Measurements from ENCODE around the gene IGHMBP2. TPM values are rescaled to one million over a fixed set of nuclear protein-coding genes. Genes with fewer than 3 reads are reported as not detected.

The IGHMBP2 gene
- total and polyA plus RNA-seq, 2 experiments from 2014 or later, result 14.3 to 27.7 TPM

- TF ChIP-seq, protein P1, sequence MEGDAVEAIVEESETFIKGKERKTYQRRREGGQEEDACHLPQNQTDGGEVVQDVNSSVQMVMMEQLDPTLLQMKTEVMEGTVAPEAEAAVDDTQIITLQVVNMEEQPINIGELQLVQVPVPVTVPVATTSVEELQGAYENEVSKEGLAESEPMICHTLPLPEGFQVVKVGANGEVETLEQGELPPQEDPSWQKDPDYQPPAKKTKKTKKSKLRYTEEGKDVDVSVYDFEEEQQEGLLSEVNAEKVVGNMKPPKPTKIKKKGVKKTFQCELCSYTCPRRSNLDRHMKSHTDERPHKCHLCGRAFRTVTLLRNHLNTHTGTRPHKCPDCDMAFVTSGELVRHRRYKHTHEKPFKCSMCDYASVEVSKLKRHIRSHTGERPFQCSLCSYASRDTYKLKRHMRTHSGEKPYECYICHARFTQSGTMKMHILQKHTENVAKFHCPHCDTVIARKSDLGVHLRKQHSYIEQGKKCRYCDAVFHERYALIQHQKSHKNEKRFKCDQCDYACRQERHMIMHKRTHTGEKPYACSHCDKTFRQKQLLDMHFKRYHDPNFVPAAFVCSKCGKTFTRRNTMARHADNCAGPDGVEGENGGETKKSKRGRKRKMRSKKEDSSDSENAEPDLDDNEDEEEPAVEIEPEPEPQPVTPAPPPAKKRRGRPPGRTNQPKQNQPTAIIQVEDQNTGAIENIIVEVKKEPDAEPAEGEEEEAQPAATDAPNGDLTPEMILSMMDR (conservative IDR thresholded peaks at IDR 0.05; ENCODE audit: low read depth in 2 of 2), result no peak
- TF ChIP-seq, protein P2, sequence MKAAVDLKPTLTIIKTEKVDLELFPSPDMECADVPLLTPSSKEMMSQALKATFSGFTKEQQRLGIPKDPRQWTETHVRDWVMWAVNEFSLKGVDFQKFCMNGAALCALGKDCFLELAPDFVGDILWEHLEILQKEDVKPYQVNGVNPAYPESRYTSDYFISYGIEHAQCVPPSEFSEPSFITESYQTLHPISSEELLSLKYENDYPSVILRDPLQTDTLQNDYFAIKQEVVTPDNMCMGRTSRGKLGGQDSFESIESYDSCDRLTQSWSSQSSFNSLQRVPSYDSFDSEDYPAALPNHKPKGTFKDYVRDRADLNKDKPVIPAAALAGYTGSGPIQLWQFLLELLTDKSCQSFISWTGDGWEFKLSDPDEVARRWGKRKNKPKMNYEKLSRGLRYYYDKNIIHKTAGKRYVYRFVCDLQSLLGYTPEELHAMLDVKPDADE (IDR thresholded peaks at IDR 0.05), result no peak
- TF ChIP-seq REST (IDR thresholded peaks at IDR 0.05; ENCODE audit: unreplicated experiment), result no peak
- no peak for TF ChIP-seq EZH2 (IDR thresholded peaks at IDR 0.05; ENCODE audit: low read depth, unreplicated experiment)
These were observed 22.8 kb upstream of the IGHMBP2 start (continued) for GRCh38 chr11:68880851-68881250.

- no peak overlapping the region for H3K4me3 Mint-ChIP-seq
- Histone ChIP-seq H4K20me1 (replicated peaks; ENCODE audit: insufficient read depth) (no peaks in the 10 kb centered on the region), H3K27me3 (ENCODE audit: insufficient read depth) (no peaks in the 10 kb centered on the region), H3K4me2 (no peak overlapping the region), H3K79me2 (replicated peaks; ENCODE audit: insufficient read depth) (no peaks in the 10 kb centered on the region), H2AFZ (no peak overlapping the region), H3K9me2 (ENCODE audit: insufficient read depth) (no peaks in the 10 kb centered on the region), H3K27ac (ENCODE audit: low read depth) (no peak overlapping the region), H3F3A (replicated peaks; ENCODE audit: low read depth) (no peaks in the 10 kb centered on the region), H3K36me3 (ENCODE audit: insufficient read depth) (no peaks in the 10 kb centered on the region), H3K4me3 (no peak overlapping the region), H3K4me1 (ENCODE audit: insufficient read depth) (0 out of 2 replicates have a peak, but pooled peaks cover 3% of the 10 kb centered on the region)
- no peaks in the 10 kb centered on the region for H3K27me3 Mint-ChIP-seq (ENCODE audit: insufficient read depth, low read depth, poor library complexity)
- no peak overlapping the region for H3K27ac Mint-ChIP-seq
- 0 out of 3 replicates have a peak, but pooled peaks cover 4% of the 10 kb centered on the region for H3K4me1 Mint-ChIP-seq
- DNase-seq (ENCODE audit: low spot score) (no peak), ATAC-seq (no peak)
- H3K36me3 Mint-ChIP-seq (ENCODE audit: low read depth), result peaks cover 4% of the 10 kb centered on the region
- H3K9me3 Mint-ChIP-seq, result no peaks in the 10 kb centered on the region; the same call in 2 of the 3 replicates
- TF ChIP-seq POLR2AphosphoS5 (IDR thresholded peaks at IDR 0.05; ENCODE audit: low read depth) (no peak), ZNF331 (CRISPR knock-in tag; IDR thresholded peaks at IDR 0.05; ENCODE audit: low read depth) (no peak), REST (IDR thresholded peaks at IDR 0.05; ENCODE audit: unreplicated experiment) (no peak), EZH2 (IDR thresholded peaks at IDR 0.05; ENCODE audit: low read depth, unreplicated experiment) (no peak), CREB1 (CRISPR knock-in tag; IDR thresholded peaks at IDR 0.05; ENCODE audit: low read depth) (no peak)
- TF ChIP-seq, protein P3, sequence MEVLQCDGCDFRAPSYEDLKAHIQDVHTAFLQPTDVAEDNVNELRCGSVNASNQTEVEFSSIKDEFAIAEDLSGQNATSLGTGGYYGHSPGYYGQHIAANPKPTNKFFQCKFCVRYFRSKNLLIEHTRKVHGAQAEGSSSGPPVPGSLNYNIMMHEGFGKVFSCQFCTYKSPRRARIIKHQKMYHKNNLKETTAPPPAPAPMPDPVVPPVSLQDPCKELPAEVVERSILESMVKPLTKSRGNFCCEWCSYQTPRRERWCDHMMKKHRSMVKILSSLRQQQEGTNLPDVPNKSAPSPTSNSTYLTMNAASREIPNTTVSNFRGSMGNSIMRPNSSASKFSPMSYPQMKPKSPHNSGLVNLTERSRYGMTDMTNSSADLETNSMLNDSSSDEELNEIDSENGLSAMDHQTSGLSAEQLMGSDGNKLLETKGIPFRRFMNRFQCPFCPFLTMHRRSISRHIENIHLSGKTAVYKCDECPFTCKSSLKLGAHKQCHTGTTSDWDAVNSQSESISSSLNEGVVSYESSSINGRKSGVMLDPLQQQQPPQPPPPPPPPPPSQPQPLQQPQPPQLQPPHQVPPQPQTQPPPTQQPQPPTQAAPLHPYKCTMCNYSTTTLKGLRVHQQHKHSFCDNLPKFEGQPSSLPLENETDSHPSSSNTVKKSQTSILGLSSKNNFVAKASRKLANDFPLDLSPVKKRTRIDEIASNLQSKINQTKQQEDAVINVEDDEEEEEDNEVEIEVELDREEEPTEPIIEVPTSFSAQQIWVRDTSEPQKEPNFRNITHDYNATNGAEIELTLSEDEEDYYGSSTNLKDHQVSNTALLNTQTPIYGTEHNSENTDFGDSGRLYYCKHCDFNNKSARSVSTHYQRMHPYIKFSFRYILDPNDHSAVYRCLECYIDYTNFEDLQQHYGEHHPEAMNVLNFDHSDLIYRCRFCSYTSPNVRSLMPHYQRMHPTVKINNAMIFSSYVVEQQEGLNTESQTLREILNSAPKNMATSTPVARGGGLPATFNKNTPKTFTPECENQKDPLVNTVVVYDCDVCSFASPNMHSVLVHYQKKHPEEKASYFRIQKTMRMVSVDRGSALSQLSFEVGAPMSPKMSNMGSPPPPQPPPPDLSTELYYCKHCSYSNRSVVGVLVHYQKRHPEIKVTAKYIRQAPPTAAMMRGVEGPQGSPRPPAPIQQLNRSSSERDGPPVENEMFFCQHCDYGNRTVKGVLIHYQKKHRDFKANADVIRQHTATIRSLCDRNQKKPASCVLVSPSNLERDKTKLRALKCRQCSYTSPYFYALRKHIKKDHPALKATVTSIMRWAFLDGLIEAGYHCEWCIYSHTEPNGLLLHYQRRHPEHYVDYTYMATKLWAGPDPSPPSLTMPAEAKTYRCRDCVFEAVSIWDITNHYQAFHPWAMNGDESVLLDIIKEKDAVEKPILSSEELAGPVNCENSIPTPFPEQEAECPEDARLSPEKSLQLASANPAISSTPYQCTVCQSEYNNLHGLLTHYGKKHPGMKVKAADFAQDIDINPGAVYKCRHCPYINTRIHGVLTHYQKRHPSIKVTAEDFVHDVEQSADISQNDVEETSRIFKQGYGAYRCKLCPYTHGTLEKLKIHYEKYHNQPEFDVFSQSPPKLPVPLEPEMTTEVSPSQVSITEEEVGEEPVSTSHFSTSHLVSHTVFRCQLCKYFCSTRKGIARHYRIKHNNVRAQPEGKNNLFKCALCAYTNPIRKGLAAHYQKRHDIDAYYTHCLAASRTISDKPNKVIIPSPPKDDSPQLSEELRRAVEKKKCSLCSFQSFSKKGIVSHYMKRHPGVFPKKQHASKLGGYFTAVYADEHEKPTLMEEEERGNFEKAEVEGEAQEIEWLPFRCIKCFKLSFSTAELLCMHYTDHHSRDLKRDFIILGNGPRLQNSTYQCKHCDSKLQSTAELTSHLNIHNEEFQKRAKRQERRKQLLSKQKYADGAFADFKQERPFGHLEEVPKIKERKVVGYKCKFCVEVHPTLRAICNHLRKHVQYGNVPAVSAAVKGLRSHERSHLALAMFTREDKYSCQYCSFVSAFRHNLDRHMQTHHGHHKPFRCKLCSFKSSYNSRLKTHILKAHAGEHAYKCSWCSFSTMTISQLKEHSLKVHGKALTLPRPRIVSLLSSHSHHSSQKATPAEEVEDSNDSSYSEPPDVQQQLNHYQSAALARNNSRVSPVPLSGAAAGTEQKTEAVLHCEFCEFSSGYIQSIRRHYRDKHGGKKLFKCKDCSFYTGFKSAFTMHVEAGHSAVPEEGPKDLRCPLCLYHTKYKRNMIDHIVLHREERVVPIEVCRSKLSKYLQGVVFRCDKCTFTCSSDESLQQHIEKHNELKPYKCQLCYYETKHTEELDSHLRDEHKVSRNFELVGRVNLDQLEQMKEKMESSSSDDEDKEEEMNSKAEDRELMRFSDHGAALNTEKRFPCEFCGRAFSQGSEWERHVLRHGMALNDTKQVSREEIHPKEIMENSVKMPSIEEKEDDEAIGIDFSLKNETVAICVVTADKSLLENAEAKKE (CRISPR knock-in tag; IDR thresholded peaks at IDR 0.05), result no peak
These were observed 22.4 kb upstream of the IGHMBP2 start for GRCh38 chr11:68881320-68881719.
